PFSK-1 (cell line): ENCODE data around the gene UHRF1.

Experiments used
- POLR2AphosphoS5 ChIP-seq: IDR thresholded peaks from 2 replicates; pipeline ENCODE4 v1.6.1; 2012; ENCODE audit warnings: low read depth, mild to moderate bottlenecking, control low read depth, low read length, moderate library complexity
- SIN3A ChIP-seq: IDR thresholded peaks from 2 replicates; pipeline ENCODE4 v1.6.1; 2012; ENCODE audit warnings: mild to moderate bottlenecking, low read length, moderate library complexity, borderline replicate concordance; ENCODE audit not compliant: insufficient read depth
- TF ChIP-seq, protein P1 (sequence below), 2 experiments: IDR thresholded peaks; 2 replicates each; pipeline versions ENCODE4 v1.6.1 to v1.8.0; 2011 to 2012; ENCODE audit warnings: low read depth in 2 of 2, low read length in 2 of 2, control low read depth in 1 of 2, inconsistent platforms in 1 of 2, mild to moderate bottlenecking in 1 of 2, moderate library complexity in 1 of 2; ENCODE audit not compliant: insufficient read depth in 1 of 2

DNA sequence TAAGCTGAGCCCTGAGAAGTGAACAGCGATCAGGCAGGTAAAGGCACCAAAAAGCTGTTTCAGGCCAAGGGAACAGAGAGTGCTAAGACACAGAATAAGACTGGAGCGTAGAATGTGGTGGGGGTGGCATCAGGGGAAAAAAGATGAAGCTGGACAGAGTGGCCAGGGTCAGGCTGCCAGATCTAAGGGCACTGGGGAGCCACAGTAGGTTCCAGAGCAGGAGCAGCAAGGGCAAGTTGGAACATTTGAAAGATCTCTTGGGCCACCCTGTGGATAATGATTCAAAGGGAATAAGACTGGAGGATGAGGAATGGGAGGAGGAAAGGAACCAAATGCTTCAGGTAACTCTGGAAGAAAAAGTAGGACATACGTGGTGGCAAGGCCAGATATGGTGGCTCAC lies 35.4 kb upstream of the UHRF1 start:
- TF ChIP-seq POLR2AphosphoS5: no peak
- no peak for TF ChIP-seq SIN3A
- TF ChIP-seq, protein P1, sequence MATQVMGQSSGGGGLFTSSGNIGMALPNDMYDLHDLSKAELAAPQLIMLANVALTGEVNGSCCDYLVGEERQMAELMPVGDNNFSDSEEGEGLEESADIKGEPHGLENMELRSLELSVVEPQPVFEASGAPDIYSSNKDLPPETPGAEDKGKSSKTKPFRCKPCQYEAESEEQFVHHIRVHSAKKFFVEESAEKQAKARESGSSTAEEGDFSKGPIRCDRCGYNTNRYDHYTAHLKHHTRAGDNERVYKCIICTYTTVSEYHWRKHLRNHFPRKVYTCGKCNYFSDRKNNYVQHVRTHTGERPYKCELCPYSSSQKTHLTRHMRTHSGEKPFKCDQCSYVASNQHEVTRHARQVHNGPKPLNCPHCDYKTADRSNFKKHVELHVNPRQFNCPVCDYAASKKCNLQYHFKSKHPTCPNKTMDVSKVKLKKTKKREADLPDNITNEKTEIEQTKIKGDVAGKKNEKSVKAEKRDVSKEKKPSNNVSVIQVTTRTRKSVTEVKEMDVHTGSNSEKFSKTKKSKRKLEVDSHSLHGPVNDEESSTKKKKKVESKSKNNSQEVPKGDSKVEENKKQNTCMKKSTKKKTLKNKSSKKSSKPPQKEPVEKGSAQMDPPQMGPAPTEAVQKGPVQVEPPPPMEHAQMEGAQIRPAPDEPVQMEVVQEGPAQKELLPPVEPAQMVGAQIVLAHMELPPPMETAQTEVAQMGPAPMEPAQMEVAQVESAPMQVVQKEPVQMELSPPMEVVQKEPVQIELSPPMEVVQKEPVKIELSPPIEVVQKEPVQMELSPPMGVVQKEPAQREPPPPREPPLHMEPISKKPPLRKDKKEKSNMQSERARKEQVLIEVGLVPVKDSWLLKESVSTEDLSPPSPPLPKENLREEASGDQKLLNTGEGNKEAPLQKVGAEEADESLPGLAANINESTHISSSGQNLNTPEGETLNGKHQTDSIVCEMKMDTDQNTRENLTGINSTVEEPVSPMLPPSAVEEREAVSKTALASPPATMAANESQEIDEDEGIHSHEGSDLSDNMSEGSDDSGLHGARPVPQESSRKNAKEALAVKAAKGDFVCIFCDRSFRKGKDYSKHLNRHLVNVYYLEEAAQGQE (IDR thresholded peaks at IDR 0.05; ENCODE audit: insufficient read depth in 1 of 2, low read depth in 2 of 2, low read length in 2 of 2): no peak
